Naive thymus-derived CD8-positive, alpha-beta T cell (primary cell): ENCODE measurements around the gene UPF3A. TPM values are rescaled to one million over a fixed set of nuclear protein-coding genes. Genes with fewer than 3 reads are reported as not detected.

Source experiments
- ATAC-seq, 2 donors: fragments of 150-1000 bp; cut with Tn5 transposase in 1 of 2; sonication (Bioruptor Pico), chemical (Tn5 transposase) in 1 of 2; 1 replicate in 1 of 2; 2 replicates in 1 of 2; pipeline ENCODE4 v1.10.0; 2021; ENCODE audit warnings: mild to moderate bottlenecking in 2 of 2, moderate library complexity in 2 of 2
- POLR2A ChIA-PET: fragments of 350-600 bp; sonication (Branson Sonifier 250); formaldehyde crosslinking; loops from one replicate; lab custom pipeline; 2021; ENCODE audit warnings: antibody characterized with exemption; lab: Charles Lee
- DNase-seq, 10 donors: peaks; one replicate each; pipeline versions ENCODE4 v3.0.0 to v3.0.0-alpha.2; 2020 to 2022
- H3K27ac Mint-ChIP-seq, 10 donors: one replicate each; pipeline ENCODE4 v1.8.0; 2020 to 2022; ENCODE audit warnings: mild to moderate bottlenecking in 10 of 10, mixed read lengths in 10 of 10, moderate library complexity in 4 of 10, inconsistent platforms in 1 of 10
- H3K27me3 Mint-ChIP-seq, 5 donors: one replicate each; pipeline ENCODE4 v1.8.0; 2021 to 2022; ENCODE audit warnings: mixed read lengths in 5 of 5
- H3K36me3 Mint-ChIP-seq, 3 donors: one replicate each; pipeline ENCODE4 v1.8.0; 2020 to 2022; ENCODE audit warnings: mixed read lengths in 3 of 3, mild to moderate bottlenecking in 2 of 3, inconsistent platforms in 1 of 3
- H3K4me1 Mint-ChIP-seq, 4 donors: one replicate each; pipeline ENCODE4 v1.8.0; 2021 to 2022; ENCODE audit warnings: mixed read lengths in 4 of 4
- H3K4me3 Mint-ChIP-seq, 10 donors: one replicate each; pipeline ENCODE4 v1.8.0; 2020 to 2022; ENCODE audit warnings: mild to moderate bottlenecking in 10 of 10, mixed read lengths in 10 of 10, moderate library complexity in 6 of 10, inconsistent platforms in 1 of 10
- H3K9me3 Mint-ChIP-seq, 9 donors: one replicate each; pipeline ENCODE4 v1.8.0; 2020 to 2022; ENCODE audit warnings: mixed read lengths in 9 of 9, mild to moderate bottlenecking in 3 of 9, inconsistent platforms in 1 of 9, moderate library complexity in 1 of 9
- polyA plus RNA-seq, 3 donors: library from polyadenylated mRNA; unstranded; fragments of 300-500 nt; fragmentation: Illumina TruSeq; gene quantifications; one replicate each; pipeline ENCODE4 v1.2.3, GENCODE V29; 2021
- total RNA-seq, 8 experiments: library from RNA in 2 of 8; stranded (reverse) in 2 of 8; gene quantifications; one replicate each; pipeline ENCODE4 v1.2.3 and lab custom pipeline; 2021 to 2026

Gene UPF3A, protein sequence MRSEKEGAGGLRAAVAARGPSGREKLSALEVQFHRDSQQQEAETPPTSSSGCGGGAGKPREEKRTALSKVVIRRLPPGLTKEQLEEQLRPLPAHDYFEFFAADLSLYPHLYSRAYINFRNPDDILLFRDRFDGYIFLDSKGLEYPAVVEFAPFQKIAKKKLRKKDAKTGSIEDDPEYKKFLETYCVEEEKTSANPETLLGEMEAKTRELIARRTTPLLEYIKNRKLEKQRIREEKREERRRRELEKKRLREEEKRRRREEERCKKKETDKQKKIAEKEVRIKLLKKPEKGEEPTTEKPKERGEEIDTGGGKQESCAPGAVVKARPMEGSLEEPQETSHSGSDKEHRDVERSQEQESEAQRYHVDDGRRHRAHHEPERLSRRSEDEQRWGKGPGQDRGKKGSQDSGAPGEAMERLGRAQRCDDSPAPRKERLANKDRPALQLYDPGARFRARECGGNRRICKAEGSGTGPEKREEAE
- total RNA-seq (100 to 1,000 TPM; 106 to 111 TPM), polyA plus RNA-seq (10 to 100 TPM; 17.7 to 35.4 (median 20.9) TPM), total RNA-seq (lab: John Stamatoyannopoulos, UW) (37.0 to 103 (median 45.6) reads per million in 6 experiments)

DNA sequence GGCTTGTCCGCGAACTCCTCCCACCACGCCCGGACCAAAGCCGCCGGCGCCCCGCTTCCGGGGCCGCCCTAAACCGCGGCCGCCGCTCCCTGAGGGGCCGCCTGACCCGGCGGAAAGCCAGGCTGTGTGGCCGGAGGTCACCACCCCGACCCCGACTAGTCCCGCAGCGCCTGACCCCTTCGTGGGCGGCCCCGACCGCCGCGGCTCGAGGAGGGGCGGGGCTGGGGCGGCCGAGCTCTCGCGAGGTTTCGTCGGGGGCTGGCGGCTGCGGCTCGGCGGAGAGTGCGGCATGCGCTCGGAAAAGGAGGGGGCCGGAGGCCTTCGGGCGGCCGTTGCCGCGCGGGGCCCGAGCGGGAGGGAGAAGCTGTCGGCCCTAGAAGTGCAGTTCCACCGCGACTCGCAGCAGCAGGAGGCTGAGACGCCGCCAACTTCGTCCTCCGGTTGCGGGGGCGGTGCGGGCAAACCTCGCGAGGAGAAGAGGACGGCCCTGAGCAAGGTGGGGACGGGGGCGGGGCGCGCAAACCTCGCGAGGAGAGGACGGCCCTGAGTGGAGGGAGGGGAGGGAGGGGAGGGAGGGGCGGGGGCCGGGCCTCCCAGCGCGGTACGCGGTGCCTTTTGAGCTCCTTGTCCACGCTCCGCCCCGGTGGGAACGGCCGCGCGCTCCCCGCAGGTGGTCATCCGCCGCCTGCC lies at the start of gene UPF3A:
Gene UPF3A (plus strand): TSS at position 251 of the 690 bp plus-strand sequence. CDS start 39 bp downstream, at position 290.
- peak within 1 kb of the TSS; percentile 87 to 96 (median 92) for H3K4me3 Mint-ChIP-seq

DNA sequence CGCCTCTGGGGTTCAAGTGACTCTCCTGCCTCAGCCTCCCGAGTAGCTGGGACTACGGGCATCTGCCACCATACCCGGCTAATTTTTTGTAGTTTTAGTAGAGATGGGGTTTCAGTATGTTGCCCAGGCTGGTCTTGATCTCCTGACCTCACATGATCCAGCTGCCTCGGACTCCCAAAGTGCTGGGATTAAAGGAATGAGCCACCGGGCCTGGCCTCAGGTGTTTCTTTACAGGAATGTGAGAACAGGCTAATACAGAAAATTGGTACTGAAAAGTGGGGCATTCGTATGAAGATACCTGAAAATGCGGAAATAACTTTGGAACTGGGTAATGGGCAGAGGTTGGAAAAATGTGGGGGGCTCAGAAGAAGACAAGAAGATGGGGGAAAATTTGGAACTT lies 49.5 kb upstream of the UPF3A start:
- POLR2A ChIA-PET, result no interaction called here
- H3K27ac Mint-ChIP-seq, result peak overlapping the region in 1 of 10 donors; percentile 22

More for the DNA sequence above, at the start of gene UPF3A:
- Mint-ChIP-seq H3K27ac (peak within 1 kb of the TSS; percentile 95 to 98 (median 96)), H3K36me3 (peaks cover 3 to 35% (median 9%) of the 10 kb centered on the region in 3 donors), H3K4me1 (peaks cover 22 to 48% (median 38%) of the 10 kb centered on the region in 4 donors), H3K9me3 (no peaks in the 10 kb centered on the region), H3K27me3 (no peaks in the 10 kb centered on the region)
- DNase-seq (peak; percentile 74 to 98 (median 86)), ATAC-seq (peak; percentile 77 to 83)
- POLR2A ChIA-PET, result interaction anchor here (0.7 to 2.7 kb wide), 16 partner anchors 13 to 216 kb away, joined by 3 to 14 read pairs (median 4); partner anchors contain the start of gene CDC16

DNA sequence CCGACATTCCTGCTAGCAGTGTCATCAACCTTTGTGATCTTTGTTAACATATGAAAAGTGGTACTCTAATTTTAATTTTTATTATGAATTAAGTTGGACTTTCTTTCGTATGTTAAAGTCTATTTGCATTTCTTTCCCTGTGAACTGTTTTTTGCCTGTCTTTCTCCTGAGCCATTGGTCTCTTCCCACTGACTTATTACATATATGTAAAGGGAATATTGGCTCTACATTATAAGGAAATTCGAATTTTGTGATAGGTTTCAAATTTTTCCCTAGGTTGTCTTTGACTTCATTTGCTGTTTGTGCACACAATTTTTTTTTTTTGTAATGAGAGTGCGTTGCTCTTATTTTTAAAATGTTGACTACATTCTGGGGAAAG lies 47.1 kb upstream of the UPF3A start:
- peak overlapping the region; percentile 81 to 92 (median 90) for H3K4me3 Mint-ChIP-seq
- DNase-seq (no peak), ATAC-seq (no peak)
- H3K4me1 Mint-ChIP-seq, result peaks cover 17 to 30% (median 25%) of the 10 kb centered on the region in 4 donors
- H3K9me3 Mint-ChIP-seq, result no peaks in the 10 kb centered on the region
- H3K27me3 Mint-ChIP-seq, result peaks cover 0 to 7% (median 4%) of the 10 kb centered on the region in 5 donors
- H3K27ac Mint-ChIP-seq, result peak overlapping the region; percentile 79 to 95 (median 89)
- H3K36me3 Mint-ChIP-seq, result peaks cover 8 to 23% (median 10%) of the 10 kb centered on the region in 3 donors
- POLR2A ChIA-PET, result interaction anchor here (1.3 to 3.3 kb wide), 2 partner anchors 47 to 90 kb away, joined by 3 to 12 read pairs; partner anchors contain the start of gene UPF3A

More for the DNA sequence above, 49.5 kb upstream of the UPF3A start:
- Mint-ChIP-seq H3K27me3 (peaks cover 0 to 7% (median 4%) of the 10 kb centered on the region in 5 donors), H3K36me3 (peaks cover 0 to 4% (median 0%) of the 10 kb centered on the region in 3 donors), H3K4me3 (no peak overlapping the region), H3K4me1 (peaks cover 16 to 29% (median 26%) of the 10 kb centered on the region in 4 donors), H3K9me3 (no peaks in the 10 kb centered on the region)
- DNase-seq, result no peak
- ATAC-seq, result no peak

DNA sequence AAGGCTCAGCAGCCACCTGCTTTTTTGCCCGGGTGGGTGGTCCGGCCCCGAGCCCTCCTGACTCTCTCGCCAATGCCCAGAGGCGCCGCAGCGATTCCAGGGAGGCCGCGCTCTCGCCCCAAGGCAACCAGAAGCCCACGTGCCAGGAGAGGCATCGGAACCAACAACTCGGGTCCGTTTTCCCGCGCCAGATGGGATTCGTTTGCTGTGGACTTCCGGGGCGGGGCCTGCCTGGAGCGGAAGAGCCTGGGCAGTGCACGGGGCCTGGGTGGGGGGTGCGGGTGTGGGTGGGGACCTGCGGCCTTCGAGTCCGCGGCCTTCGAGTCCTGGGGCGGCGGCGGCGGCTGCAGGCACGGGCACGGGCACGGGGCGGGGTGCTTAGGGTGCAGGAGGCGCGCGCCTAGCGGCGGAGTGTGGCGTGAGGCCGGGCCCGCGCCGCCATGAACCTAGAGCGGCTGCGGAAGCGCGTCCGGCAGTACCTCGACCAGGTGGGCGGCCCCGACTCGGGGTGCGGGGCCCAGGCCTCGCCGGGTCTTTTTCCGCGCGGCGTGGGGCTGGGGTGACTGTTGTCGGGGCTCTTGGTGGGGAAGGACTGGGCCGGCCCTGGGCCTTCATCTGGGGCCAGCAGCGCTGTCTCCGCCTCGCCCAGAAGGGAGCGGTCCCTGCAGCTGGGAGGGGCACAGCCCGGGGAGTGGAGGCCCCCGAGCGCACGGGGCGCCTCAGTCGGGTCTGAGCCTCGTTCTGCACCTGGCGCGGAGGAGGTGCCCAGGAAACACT lies 46.6 kb upstream of the UPF3A start, which contains the start of gene CDC16:
Gene CDC16 (plus strand): TSS at position 253 of the 777 bp plus-strand sequence. CDS start 188 bp downstream, at position 441.
- peaks cover 0 to 7% (median 4%) of the 10 kb centered on the region in 5 donors for H3K27me3 Mint-ChIP-seq
- no peaks in the 10 kb centered on the region for H3K9me3 Mint-ChIP-seq
- H3K4me1 Mint-ChIP-seq, result peaks cover 17 to 32% (median 26%) of the 10 kb centered on the region in 4 donors
- POLR2A ChIA-PET, result interaction anchor here (0.5 to 3.3 kb wide), 8 partner anchors 44 to 390 kb away, joined by 3 to 12 read pairs (median 4); partner anchors contain the start of gene UPF3A
- DNase-seq (peak; percentile 47 to 88 (median 74)), ATAC-seq (peak; percentile 87)
- peak within 1 kb of the TSS; percentile 81 to 92 (median 90) for H3K4me3 Mint-ChIP-seq
- peaks cover 10 to 29% (median 11%) of the 10 kb centered on the region in 3 donors for H3K36me3 Mint-ChIP-seq
- peak within 1 kb of the TSS; percentile 79 to 95 (median 90) for H3K27ac Mint-ChIP-seq

DNA sequence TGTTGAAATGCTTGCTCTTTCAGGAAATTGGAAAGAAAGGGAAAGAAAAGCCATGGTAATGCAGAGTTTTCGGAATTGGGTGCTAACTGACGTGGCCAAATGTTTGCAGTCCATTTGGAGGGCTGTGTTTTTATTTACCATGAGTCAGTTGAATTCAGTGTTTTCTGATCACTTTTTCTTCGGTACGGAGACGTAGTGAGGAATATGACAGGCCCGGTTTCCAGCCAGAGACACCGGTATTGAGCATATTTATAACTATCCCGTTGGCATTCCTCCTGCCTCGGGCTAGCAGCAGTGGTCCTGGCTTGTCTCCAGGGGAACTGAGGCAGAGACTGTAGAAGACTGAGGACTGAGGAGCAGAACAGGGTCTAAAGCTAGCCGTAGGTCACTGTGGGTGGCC lies 45.7 kb upstream of the UPF3A start:
- peaks cover 14 to 32% (median 26%) of the 10 kb centered on the region in 4 donors for H3K4me1 Mint-ChIP-seq
- H3K4me3 Mint-ChIP-seq, result peak overlapping the region; percentile 81 to 92 (median 90)
- POLR2A ChIA-PET, result interaction anchor here (0.6 to 3.3 kb wide), 8 partner anchors 43 to 125 kb away, joined by 3 to 12 read pairs (median 4); partner anchors contain the start of gene UPF3A
- no peaks in the 10 kb centered on the region for H3K9me3 Mint-ChIP-seq
- H3K27ac Mint-ChIP-seq, result peak overlapping the region in 9 of 10 donors; percentile 60 to 92 (median 85)
- H3K27me3 Mint-ChIP-seq, result peaks cover 0 to 4% (median 0%) of the 10 kb centered on the region in 5 donors
- peaks cover 10 to 38% (median 11%) of the 10 kb centered on the region in 3 donors for H3K36me3 Mint-ChIP-seq
- no peak for ATAC-seq
- no peak for DNase-seq

DNA sequence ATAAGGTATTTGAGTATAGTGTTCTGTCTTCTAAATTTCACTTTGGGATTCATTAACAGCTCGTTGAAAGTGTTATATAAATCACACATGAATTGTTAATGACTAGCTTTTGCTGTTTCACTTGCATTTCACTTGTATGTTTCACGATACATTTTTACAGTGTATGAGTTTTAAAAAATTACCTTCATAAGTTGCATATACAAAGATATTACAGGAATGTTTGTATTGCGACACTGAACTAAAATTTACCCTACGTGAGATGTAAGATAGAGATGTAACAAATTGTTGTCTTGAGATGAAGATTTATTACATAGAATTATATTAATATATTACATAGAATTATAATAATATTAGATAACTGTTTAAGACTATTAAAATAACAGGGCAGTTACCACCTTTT lies 45.2 kb upstream of the UPF3A start:
- H3K4me1 Mint-ChIP-seq, result peaks cover 14 to 33% (median 26%) of the 10 kb centered on the region in 4 donors
- peaks cover 10 to 43% (median 12%) of the 10 kb centered on the region in 3 donors for H3K36me3 Mint-ChIP-seq
- no peak for DNase-seq
- H3K27me3 Mint-ChIP-seq, result peaks cover 0 to 3% (median 0%) of the 10 kb centered on the region in 5 donors
- H3K27ac Mint-ChIP-seq, result peak overlapping the region in 6 of 10 donors; percentile 12 to 92 (median 70)
- ATAC-seq, result no peak
- POLR2A ChIA-PET, result interaction anchor here (1.0 to 3.3 kb wide), 5 partner anchors 41 to 125 kb away, joined by 3 to 12 read pairs (median 5); partner anchors contain the start of gene UPF3A
- peak overlapping the region; percentile 81 to 92 (median 90) for H3K4me3 Mint-ChIP-seq
- H3K9me3 Mint-ChIP-seq, result no peaks in the 10 kb centered on the region

DNA sequence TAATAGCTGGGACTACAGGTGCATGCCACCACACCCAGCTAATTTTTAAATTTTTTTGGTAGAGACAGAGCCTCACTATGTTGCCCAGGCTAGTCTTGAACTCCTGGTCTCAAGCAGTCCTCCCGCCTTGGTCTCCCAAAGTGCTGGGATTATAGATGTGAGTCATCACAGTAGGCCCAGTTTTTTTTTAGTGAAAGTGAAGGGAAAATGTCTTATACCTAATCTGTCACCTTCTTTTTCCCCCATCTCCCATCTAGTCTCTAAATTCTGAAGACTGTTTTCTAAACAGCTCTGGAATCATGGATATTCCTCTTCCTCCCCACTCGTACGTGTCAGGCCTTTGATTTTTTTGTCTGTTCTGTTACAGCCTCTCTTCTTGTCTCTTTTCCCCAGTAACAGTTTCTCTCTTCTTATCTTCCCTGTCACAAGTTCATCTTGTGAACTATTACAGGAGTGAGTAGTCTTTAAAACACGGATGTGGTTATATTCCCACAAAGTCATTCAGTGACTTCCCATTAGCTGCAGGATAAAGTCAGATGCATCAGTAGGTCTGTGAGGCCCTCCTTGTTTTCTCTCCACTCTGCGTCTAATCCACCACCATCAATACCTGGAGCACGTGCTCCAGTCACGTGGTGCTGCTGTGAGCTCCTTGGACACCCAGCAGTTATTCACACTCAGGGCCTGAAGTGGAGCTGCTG lies 43.8 kb upstream of the UPF3A start:
- POLR2A ChIA-PET, result interaction anchor here (0.7 to 3.3 kb wide), 4 partner anchors 44 to 127 kb away, joined by 3 to 12 read pairs (median 4); partner anchors contain the start of gene UPF3A

DNA sequence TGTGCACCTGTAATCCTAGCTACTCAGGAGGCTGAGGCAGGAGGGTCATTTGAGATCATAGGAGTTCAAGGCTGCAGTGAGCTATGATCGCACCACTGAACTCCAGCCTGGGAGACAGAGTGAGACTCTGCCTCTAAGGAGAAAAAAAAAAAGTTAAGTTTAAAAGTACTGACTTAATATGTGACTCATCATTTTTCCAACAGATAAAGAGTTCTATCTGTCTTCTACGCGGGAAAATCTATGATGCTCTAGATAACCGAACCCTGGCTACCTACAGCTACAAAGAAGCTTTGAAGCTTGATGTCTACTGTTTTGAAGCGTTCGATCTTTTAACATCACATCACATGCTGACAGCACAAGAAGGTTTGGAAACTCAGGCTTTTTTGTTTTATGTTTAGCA lies 39.5 kb upstream of the UPF3A start:
- peaks cover 19 to 95% (median 46%) of the 10 kb centered on the region in 3 donors for H3K36me3 Mint-ChIP-seq
- peaks cover 10 to 19% (median 14%) of the 10 kb centered on the region in 4 donors for H3K4me1 Mint-ChIP-seq
- POLR2A ChIA-PET, result no interaction called here
- H3K27me3 Mint-ChIP-seq, result no peaks in the 10 kb centered on the region
- no peak for DNase-seq
- no peak overlapping the region for H3K27ac Mint-ChIP-seq
- no peak for ATAC-seq
- no peaks in the 10 kb centered on the region for H3K9me3 Mint-ChIP-seq
- H3K4me3 Mint-ChIP-seq, result no peak overlapping the region

More for the DNA sequence above, 43.8 kb upstream of the UPF3A start:
- peaks cover 16 to 35% (median 26%) of the 10 kb centered on the region in 4 donors for H3K4me1 Mint-ChIP-seq
- peak overlapping the region in 6 of 10 donors; percentile 2 to 72 (median 34) for H3K27ac Mint-ChIP-seq
- no peak for DNase-seq
- H3K9me3 Mint-ChIP-seq, result no peaks in the 10 kb centered on the region
- no peaks in the 10 kb centered on the region for H3K27me3 Mint-ChIP-seq
- peak overlapping the region in 7 of 10 donors; percentile 11 to 69 (median 33) for H3K4me3 Mint-ChIP-seq
- ATAC-seq, result no peak
- H3K36me3 Mint-ChIP-seq, result peaks cover 10 to 56% (median 24%) of the 10 kb centered on the region in 3 donors

DNA sequence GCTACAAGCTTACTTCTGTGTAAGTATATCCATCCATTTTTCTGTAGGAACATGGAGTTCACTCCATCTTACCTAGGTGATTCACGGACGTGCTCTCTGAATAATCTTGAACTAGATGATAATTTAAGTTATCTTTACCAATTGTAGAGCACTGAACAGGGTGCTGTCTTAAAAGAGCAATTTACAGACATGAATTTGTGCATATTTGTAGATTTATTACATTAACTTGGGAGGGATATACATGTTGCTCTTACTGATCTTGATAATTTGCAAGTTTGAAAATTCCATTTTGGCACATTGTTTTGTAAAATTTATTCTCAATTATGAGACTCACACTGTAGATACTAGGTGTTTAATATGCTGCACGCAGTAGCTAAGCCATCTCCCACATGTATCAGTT lies 37.4 kb upstream of the UPF3A start:
- POLR2A ChIA-PET, result no interaction called here
- H3K9me3 Mint-ChIP-seq, result no peaks in the 10 kb centered on the region
- H3K4me3 Mint-ChIP-seq, result no peak overlapping the region
- ATAC-seq (no peak), DNase-seq (no peak)
- peaks cover 4 to 10% (median 9%) of the 10 kb centered on the region in 4 donors for H3K4me1 Mint-ChIP-seq
- peaks cover 14 to 98% (median 55%) of the 10 kb centered on the region in 3 donors for H3K36me3 Mint-ChIP-seq
- no peak overlapping the region for H3K27ac Mint-ChIP-seq
- H3K27me3 Mint-ChIP-seq, result no peaks in the 10 kb centered on the region

DNA sequence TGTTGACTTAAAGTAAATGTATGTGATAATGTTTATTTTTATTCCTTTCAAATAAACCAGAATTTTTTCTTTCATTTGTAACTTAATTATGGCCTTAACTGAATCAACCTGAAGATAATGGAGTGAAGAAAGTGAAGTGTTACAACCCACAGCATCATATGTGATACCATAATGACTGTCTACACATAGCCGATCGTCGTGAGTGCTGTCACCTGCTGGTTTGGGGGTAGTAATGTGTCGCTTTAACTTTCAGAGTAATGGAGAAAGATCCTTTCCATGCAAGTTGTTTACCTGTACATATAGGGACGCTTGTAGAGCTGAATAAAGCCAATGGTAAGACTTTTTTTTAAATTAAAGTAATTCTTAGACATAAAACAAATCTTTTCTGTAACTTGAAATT lies 36.8 kb upstream of the UPF3A start:
- DNase-seq (no peak), ATAC-seq (no peak)
- Mint-ChIP-seq H3K4me1 (peaks cover 4 to 9% (median 7%) of the 10 kb centered on the region in 4 donors), H3K9me3 (no peaks in the 10 kb centered on the region), H3K27me3 (no peaks in the 10 kb centered on the region), H3K4me3 (no peak overlapping the region), H3K27ac (peak overlapping the region in 1 of 10 donors; percentile 12), H3K36me3 (peaks cover 10 to 97% (median 50%) of the 10 kb centered on the region in 3 donors)
- POLR2A ChIA-PET, result interaction anchor here (0.7 kb wide), 1 partner anchor 15 kb away, joined by 3 read pairs; no protein-coding TSS in a partner anchor
